Endothelial cell of umbilical vein (primary cell): ENCODE measurements around the gene BMAL2. TPM values are rescaled to one million over a fixed set of nuclear protein-coding genes. Genes with fewer than 3 reads are reported as not detected.

Experiments used
- BruUV-seq: library from RNA; stranded (reverse); fragments of 400-500 nt; replicated peaks from 2 replicates; lab custom pipeline; 2021; lab: Mats Ljungman, UMichigan
- CTCF ChIA-PET: fragments of 300-600, 350-600 bp; sonication (Branson Sonifier 250); formaldehyde crosslinking; loops from one replicate; lab custom pipeline; 2021; ENCODE audit warnings: antibody characterized with exemption, inconsistent platforms; lab: Charles Lee
- POLR2A ChIA-PET: fragments of 300-600, 350-600 bp; sonication (Branson Sonifier 250); formaldehyde crosslinking; loops from one replicate; lab custom pipeline; 2021; ENCODE audit warnings: antibody characterized with exemption, inconsistent platforms; lab: Charles Lee
- DNase-seq: peaks from one replicate; pipeline ENCODE4 v3.0.0-alpha.2; 2011; ENCODE audit warnings: low read depth, low spot score
- FAIRE-seq: peaks from 2 replicates; lab custom pipeline; 2011; peaks lifted over from hg19 to GRCh38; lab: Jason Lieb, UNC
- H2AFZ ChIP-seq: 2 replicates; pipeline ENCODE4 v1.6.0; 2012; ENCODE audit warnings: low read depth, low read length, control low read depth, inconsistent platforms
- H3K27ac ChIP-seq: 2 replicates; pipeline ENCODE4 v1.5.1; 2011; ENCODE audit warnings: low read depth, mild to moderate bottlenecking, control low read depth, low read length, moderate library complexity; ENCODE audit not compliant: insufficient read depth
- H3K27me3 ChIP-seq, 2 experiments: 2 replicates each; pipeline versions ENCODE4 v1.6.0 to v1.6.1; 2011; ENCODE audit warnings: low read length in 2 of 2, mixed read lengths in 1 of 2; ENCODE audit not compliant: control insufficient read depth in 2 of 2, insufficient read depth in 2 of 2
- H3K36me3 ChIP-seq, 2 experiments: 2 replicates in 1 of 2; 3 replicates in 1 of 2; pipeline ENCODE4 v1.5.1; 2011; ENCODE audit warnings: low read length in 2 of 2, mild to moderate bottlenecking in 1 of 2, moderate library complexity in 1 of 2; ENCODE audit not compliant: control insufficient read depth in 2 of 2, insufficient read depth in 2 of 2; ENCODE audit errors: extremely low read depth in 1 of 2
- H3K4me1 ChIP-seq: 3 replicates; pipeline ENCODE4 v1.5.1; 2011; ENCODE audit warnings: mild to moderate bottlenecking, low read length; ENCODE audit not compliant: control insufficient read depth, insufficient read depth; ENCODE audit errors: extremely low read depth
- H3K4me2 ChIP-seq: 2 replicates; pipeline ENCODE4 v1.6.1; 2011; ENCODE audit warnings: low read length, control low read depth, mixed read lengths; ENCODE audit not compliant: insufficient read depth
- H3K4me3 ChIP-seq, 3 experiments: fragments of 200-600 bp in 1 of 3; sonication (generic), shearing (Covaris generic) in 1 of 3; replicated peaks in 1 of 3; 2 replicates each; pipeline ENCODE4 v1.5.1; 2011 to 2016; ENCODE audit warnings: control low read depth in 3 of 3, low read length in 3 of 3, mild to moderate bottlenecking in 2 of 3, inconsistent platforms in 1 of 3, low read depth in 1 of 3, moderate library complexity in 1 of 3; ENCODE audit not compliant: insufficient read depth in 1 of 3
- H3K79me2 ChIP-seq: 2 replicates; pipeline ENCODE4 v1.6.0; 2012; ENCODE audit warnings: low read length, inconsistent platforms; ENCODE audit not compliant: control insufficient read depth, insufficient read depth
- H3K9ac ChIP-seq: replicated peaks from 2 replicates; pipeline ENCODE3; 2011; ENCODE audit warnings: low read length, control low read depth; ENCODE audit not compliant: insufficient read depth; ENCODE audit errors: extremely low read depth
- H3K9me1 ChIP-seq: replicated peaks from 3 replicates; pipeline ENCODE4 v1.6.0; 2011; ENCODE audit warnings: mild to moderate bottlenecking, low read length; ENCODE audit not compliant: control insufficient read depth, insufficient read depth; ENCODE audit errors: extremely low read depth
- H3K9me3 ChIP-seq: replicated peaks from 2 replicates; pipeline ENCODE4 v1.5.1; 2012; ENCODE audit warnings: low read length, inconsistent platforms; ENCODE audit not compliant: control insufficient read depth, insufficient read depth
- H4K20me1 ChIP-seq: replicated peaks from 2 replicates; pipeline ENCODE3; 2011; ENCODE audit warnings: mild to moderate bottlenecking, low read length; ENCODE audit not compliant: control insufficient read depth, insufficient read depth; ENCODE audit errors: extremely low read depth
- CTCF ChIP-seq, 2 donors: IDR thresholded peaks; 1 replicate in 1 of 2; 2 replicates in 1 of 2; pipeline ENCODE4 v1.5.1; 2011; ENCODE audit warnings: low read length in 2 of 2, mild to moderate bottlenecking in 2 of 2, moderate library complexity in 2 of 2, control low read depth in 1 of 2, inconsistent platforms in 1 of 2, low read depth in 1 of 2; ENCODE audit not compliant: insufficient read depth in 1 of 2; ENCODE audit errors: extremely low read depth in 1 of 2
- EZH2 ChIP-seq: IDR thresholded peaks from 2 replicates; pipeline ENCODE4 v1.6.1; 2012; ENCODE audit warnings: borderline replicate concordance, low read depth, mild to moderate bottlenecking, moderate library complexity, low read length, inconsistent platforms; ENCODE audit not compliant: severe bottlenecking
- FOS ChIP-seq: IDR thresholded peaks from 2 replicates; pipeline ENCODE4 v1.6.1; 2011; ENCODE audit warnings: mild to moderate bottlenecking, low read length, moderate library complexity, borderline replicate concordance; ENCODE audit not compliant: insufficient read depth
- GATA2 ChIP-seq: IDR thresholded peaks from 2 replicates; pipeline ENCODE4 v1.7.0; 2011; ENCODE audit warnings: low read depth, mild to moderate bottlenecking, moderate library complexity, mixed read lengths, low read length; ENCODE audit not compliant: insufficient read length, insufficient read depth
- JUN ChIP-seq: IDR thresholded peaks from 2 replicates; pipeline ENCODE4 v1.6.1; 2011; ENCODE audit warnings: borderline replicate concordance, low read depth; ENCODE audit not compliant: insufficient read length, insufficient read depth
- MAX ChIP-seq: IDR thresholded peaks from 2 replicates; pipeline ENCODE4 v1.6.1; 2011; ENCODE audit not compliant: insufficient read depth, insufficient read length
- MYC ChIP-seq: IDR thresholded peaks from one replicate; pipeline ENCODE4 v1.6.1; 2011; ENCODE audit warnings: mild to moderate bottlenecking, low read depth, low read length
- POLR2A ChIP-seq: IDR thresholded peaks from 2 replicates; pipeline ENCODE4 v1.6.1; 2012; ENCODE audit warnings: low read depth, mild to moderate bottlenecking, control low read depth, low read length
- POLR2AphosphoS5 ChIP-seq: IDR thresholded peaks from 2 replicates; pipeline ENCODE4 v1.6.1; 2012; ENCODE audit warnings: low read depth, mild to moderate bottlenecking, control low read depth, low read length, moderate library complexity; ENCODE audit not compliant: insufficient read depth
- dilution Hi-C: fragments of 300-500 bp; cut with MboI; formaldehyde crosslinking; loops from one replicate; pipeline ENCODE4 v1.15.0; 2019; ENCODE audit warnings: low sequenced_read_pairs; ENCODE audit not compliant: extremely low pct_ligation_motif_present
- intact Hi-C: fragments of 100-400 bp; cut with micrococcal nuclease; formaldehyde crosslinking; loops from one replicate; pipeline ENCODE4 v1.10.0; 2022
- polyA plus RNA-seq, 4 experiments: library from polyadenylated mRNA; depleted of rRNA in 3 of 4; stranded (reverse) in 3 of 4; unstranded in 1 of 4; fragments of >200 nt; gene quantifications; 2 replicates each; pipeline versions ENCODE4 v1.2.1 to v1.2.3, GENCODE V29; 2011 to 2012; ENCODE audit warnings: missing spikeins in 1 of 4
- total RNA-seq: library from RNA; stranded (reverse); gene quantifications from 2 replicates; pipeline ENCODE4 v1.2.3, GENCODE V29; 2021

Gene BMAL2
- total and polyA plus RNA-seq, 2 donors (not counting 3 experiments of a cell fraction or from before 2014, with no cell fraction given) = 5.9 to 33.3 TPM

- no peaks in the 10 kb centered on the region for H3K27me3 ChIP-seq
- no peak overlapping the region for H3K27ac ChIP-seq
- H3K9me1 ChIP-seq = no peaks in the 10 kb centered on the region
- H3K4me2 ChIP-seq = no peak overlapping the region
- H3K9ac ChIP-seq = no peak overlapping the region
- POLR2A ChIA-PET = no interaction called here
- no peak overlapping the region for H2AFZ ChIP-seq
- H3K4me3 ChIP-seq = no peak overlapping the region
- BruUV-seq = no TSS peak
- TF ChIP-seq MAX (no peak), EZH2 (no peak), POLR2AphosphoS5 (no peak), POLR2A (no peak), MYC (no peak), FOS (no peak), JUN (no peak), CTCF (IDR thresholded peaks at IDR 0.05; ENCODE audit: extremely low read depth in 1 of 2, insufficient read depth in 1 of 2, low read depth in 1 of 2, low read length in 2 of 2) (no peak), GATA2 (no peak)
- H4K20me1 ChIP-seq = no peaks in the 10 kb centered on the region
- intact Hi-C loops = no loop called here
- H3K4me1 ChIP-seq = peaks cover 23% of the 10 kb centered on the region
- H3K79me2 ChIP-seq = peaks cover 78% of the 10 kb centered on the region
- FAIRE-seq (no peak), DNase-seq (no peak)
- H3K36me3 ChIP-seq = no peaks in the 10 kb centered on the region
- dilution Hi-C loops = no loop called here
- no peaks in the 10 kb centered on the region for H3K9me3 ChIP-seq
- CTCF ChIA-PET = no interaction called here
These were observed 12.1 kb downstream of the BMAL2 start for GRCh38 chr12:27344760-27345159.
